HG03045 (cell line): ENCODE results near the gene KIRREL3.

Experiments
- ATAC-seq: cut with Tn5 transposase; IDR thresholded peaks from one replicate; pipeline ENCODE4 v1.9.1; 2021; ENCODE audit warnings: mild to moderate bottlenecking, moderate library complexity; ENCODE audit not compliant: unreplicated experiment

Gene KIRREL3

GRCh38 chr11:126479178-126479930, 521.2 kb downstream of the KIRREL3 start:
- ATAC-seq, result no peak

GRCh38 chr11:126478466-126478865, 522.1 kb downstream of the KIRREL3 start:
- no peak for ATAC-seq

GRCh38 chr11:126477535-126478305, 522.9 kb downstream of the KIRREL3 start:
- ATAC-seq, result peak; percentile 28

GRCh38 chr11:126476977-126477376, 523.6 kb downstream of the KIRREL3 start:
- ATAC-seq, result no peak

- ATAC-seq, result no peak
These were observed 524.2 kb downstream of the KIRREL3 start for GRCh38 chr11:126476266-126476924.

GRCh38 chr11:126475014-126475991, 525.3 kb downstream of the KIRREL3 start:
- no peak for ATAC-seq

GRCh38 chr11:126474220-126474619, 526.4 kb downstream of the KIRREL3 start:
- no peak for ATAC-seq

GRCh38 chr11:126473269-126473668, 527.3 kb downstream of the KIRREL3 start:
- ATAC-seq, result no peak

GRCh38 chr11:126469311-126469710, 531.3 kb downstream of the KIRREL3 start:
- ATAC-seq, result no peak

GRCh38 chr11:126468102-126468521, 532.5 kb downstream of the KIRREL3 start:
- ATAC-seq, result no peak

- ATAC-seq, result no peak
These were observed 533.1 kb downstream of the KIRREL3 start for GRCh38 chr11:126467471-126467870.

GRCh38 chr11:126467046-126467370, 533.6 kb downstream of the KIRREL3 start:
- ATAC-seq, result no peak

- no peak for ATAC-seq
These were observed 534.1 kb downstream of the KIRREL3 start for GRCh38 chr11:126466236-126467045.

GRCh38 chr11:126465573-126466188, 534.9 kb downstream of the KIRREL3 start:
- peak; percentile 75 for ATAC-seq

GRCh38 chr11:126464796-126465195, 535.8 kb downstream of the KIRREL3 start:
- ATAC-seq, result no peak

- ATAC-seq, result no peak
These were observed 538.1 kb downstream of the KIRREL3 start for GRCh38 chr11:126462422-126462821.

- no peak for ATAC-seq
These were observed 538.6 kb downstream of the KIRREL3 start for GRCh38 chr11:126461996-126462395.

- no peak for ATAC-seq
These were observed 539.5 kb downstream of the KIRREL3 start for GRCh38 chr11:126461096-126461440.

GRCh38 chr11:126460417-126461095, 540.0 kb downstream of the KIRREL3 start:
- ATAC-seq, result no peak
